Esophagus squamous epithelium (tissue), 5 donors: ENCODE measurements around the gene EDEM1. TPM values are rescaled to one million over a fixed set of nuclear protein-coding genes. Genes with fewer than 3 reads are reported as not detected.

Source experiments
- DNase-seq: peaks from one replicate; lab custom pipeline; 2025; lab: John Stamatoyannopoulos, UW
- H3K27ac ChIP-seq, 4 donors: fragments of 200-600 bp; sonication (generic); one replicate each; pipeline ENCODE4 v1.5.1; 2016 to 2019; ENCODE audit warnings: mild to moderate bottlenecking in 1 of 4
- H3K27me3 ChIP-seq, 4 donors: fragments of 200-600 bp; sonication (generic); 1 replicate in 3 of 4; 2 replicates in 1 of 4; pipeline versions ENCODE4 v1.5.1 to v1.6.0; 2017 to 2021; ENCODE audit warnings: antibody characterized with exemption in 1 of 4
- H3K36me3 ChIP-seq, 3 donors: fragments of 200-600 bp; sonication (generic); one replicate each; pipeline ENCODE4 v1.5.1; 2016 to 2019
- H3K4me1 ChIP-seq, 3 donors: fragments of 200-600 bp; sonication (generic); one replicate each; pipeline ENCODE4 v1.5.1; 2017 to 2019
- H3K4me3 ChIP-seq, 4 donors: fragments of 200-600 bp; sonication (generic); 1 replicate in 3 of 4; 2 replicates in 1 of 4; pipeline ENCODE4 v1.5.1; 2016 to 2019; ENCODE audit warnings: mild to moderate bottlenecking in 2 of 4, moderate library complexity in 1 of 4
- H3K9me3 ChIP-seq, 3 donors: fragments of 200-600 bp; sonication (generic); one replicate each; pipeline ENCODE4 v1.5.1; 2016 to 2019
- CTCF ChIP-seq, 6 experiments: fragments of 450-650 bp in 4 of 6; fragments of 200-600 bp in 2 of 6; sonication (generic) in 2 of 6; IDR thresholded peaks; one replicate each; pipeline ENCODE4 v1.5.1; 2016 to 2019; ENCODE audit warnings: antibody characterized with exemption in 6 of 6, mild to moderate bottlenecking in 4 of 6, moderate library complexity in 4 of 6
- POLR2A ChIP-seq, 4 donors: fragments of 450-650 bp; IDR thresholded peaks; one replicate each; pipeline ENCODE4 v1.6.1; 2017; ENCODE audit warnings: antibody characterized with exemption in 4 of 4, mild to moderate bottlenecking in 4 of 4, moderate library complexity in 3 of 4
- WGBS, 2 donors: methylation state at CpG; one replicate each; pipeline ENCODE4 v1.1.5; 2018; 5-methylcytosine and 5-hydroxymethylcytosine counted together
- intact Hi-C: fragments of 100-400 bp; cut with DNase I; formaldehyde crosslinking; loops from one replicate; pipeline ENCODE4 v1.15.0; 2022
- total RNA-seq, 4 donors: library from RNA; depleted of rRNA; stranded (reverse); fragments of >200 nt; gene quantifications; one replicate each; pipeline ENCODE4 v1.1.0, GENCODE V29; 2016
- donor health status: DM: yes; HTN: yes; CAD: no.

EDEM1 gene
- total RNA-seq, 4 donors from 2014 or later: 25.0 to 56.6 (median 40.2) TPM

- peaks cover 0 to 7% (median 0%) of the 10 kb centered on the region in 3 donors for H3K36me3 ChIP-seq
- peaks cover 3 to 63% (median 11%) of the 10 kb centered on the region in 3 donors for H3K4me1 ChIP-seq
- intact Hi-C loops: no loop called here
- DNase-seq: no peak
- no peak overlapping the region for H3K27ac ChIP-seq
- no peak overlapping the region for H3K4me3 ChIP-seq
- H3K9me3 ChIP-seq: no peaks in the 10 kb centered on the region
- TF ChIP-seq CTCF (IDR thresholded peaks at IDR 0.05) (no peak), POLR2A (IDR thresholded peaks at IDR 0.05) (no peak)
- WGBS, 2 donors: 89 to 90% methylated on average over 6 of the region's 7 CpGs
- no peaks in the 10 kb centered on the region for H3K27me3 ChIP-seq
Measured at GRCh38 chr3:5149306-5149880, 38.1 kb upstream of the EDEM1 start.

GRCh38 chr3:5151586-5151985 is 35.9 kb upstream of the EDEM1 start:
- Histone ChIP-seq H3K36me3 (peaks cover 0 to 7% (median 0%) of the 10 kb centered on the region in 3 donors), H3K9me3 (no peaks in the 10 kb centered on the region), H3K27me3 (no peaks in the 10 kb centered on the region), H3K4me1 (peaks cover 0 to 42% (median 0%) of the 10 kb centered on the region in 3 donors), H3K4me3 (no peak overlapping the region), H3K27ac (no peak overlapping the region)
- intact Hi-C loops: no loop called here
- DNase-seq: no peak
- WGBS, 2 donors: 100% methylated on average over 2 to 6 of the region's 6 CpGs
- TF ChIP-seq POLR2A (IDR thresholded peaks at IDR 0.05): no peak
- TF ChIP-seq CTCF (IDR thresholded peaks at IDR 0.05): no peak

GRCh38 chr3:5153074-5153473 is 34.4 kb upstream of the EDEM1 start:
- no peaks in the 10 kb centered on the region for H3K9me3 ChIP-seq

GRCh38 chr3:5155241-5155640 is 32.3 kb upstream of the EDEM1 start:
- Histone ChIP-seq H3K4me1 (peaks cover 0 to 24% (median under 1%) of the 10 kb centered on the region in 3 donors), H3K27me3 (no peaks in the 10 kb centered on the region), H3K27ac (no peak overlapping the region), H3K36me3 (peaks cover 0 to 7% (median 0%) of the 10 kb centered on the region in 3 donors), H3K4me3 (no peak overlapping the region), H3K9me3 (no peaks in the 10 kb centered on the region)
- intact Hi-C loops: no loop called here
- TF ChIP-seq CTCF (IDR thresholded peaks at IDR 0.05): no peak
- TF ChIP-seq POLR2A (IDR thresholded peaks at IDR 0.05): no peak
- no peak for DNase-seq

More at GRCh38 chr3:5153074-5153473, 34.4 kb upstream of the EDEM1 start:
- intact Hi-C loops: no loop called here
- H3K27ac ChIP-seq: no peak overlapping the region
- no peak for TF ChIP-seq CTCF (IDR thresholded peaks at IDR 0.05)
- TF ChIP-seq POLR2A (IDR thresholded peaks at IDR 0.05): no peak
- H3K27me3 ChIP-seq: no peaks in the 10 kb centered on the region
- peaks cover 0 to 35% (median 0%) of the 10 kb centered on the region in 3 donors for H3K4me1 ChIP-seq
- no peak overlapping the region for H3K4me3 ChIP-seq
- WGBS, 2 donors: 81 to 85% methylated on average over 4 of the region's 4 CpGs
- no peak for DNase-seq
- H3K36me3 ChIP-seq: peaks cover 0 to 7% (median 0%) of the 10 kb centered on the region in 3 donors

- Histone ChIP-seq H3K27ac (no peak overlapping the region), H3K4me3 (no peak overlapping the region), H3K4me1 (peaks cover 5 to 45% (median 17%) of the 10 kb centered on the region in 3 donors), H3K9me3 (no peaks in the 10 kb centered on the region), H3K27me3 (no peaks in the 10 kb centered on the region), H3K36me3 (no peaks in the 10 kb centered on the region)
- TF ChIP-seq POLR2A (IDR thresholded peaks at IDR 0.05) (no peak), CTCF (IDR thresholded peaks at IDR 0.05) (no peak)
- WGBS, 2 donors: 79 to 80% methylated on average over 3 of the region's 3 CpGs
- no peak for DNase-seq
- intact Hi-C loops: no loop called here
Measured at GRCh38 chr3:5160321-5160720, 27.2 kb upstream of the EDEM1 start.
